Subcutaneous adipose tissue (tissue), 4 donors: ENCODE results near the gene LUC7L2. TPM values are rescaled to one million over a fixed set of nuclear protein-coding genes. Genes with fewer than 3 reads are reported as not detected.

ENCODE experiments used
- CTCF ChIP-seq: fragments of 450-650 bp; IDR thresholded peaks from one replicate; pipeline ENCODE4 v1.5.1; 2016; ENCODE audit warnings: low read depth, mild to moderate bottlenecking, control low read depth, antibody characterized with exemption, moderate library complexity
- total RNA-seq, 4 donors: library from RNA; depleted of rRNA; stranded (reverse); fragments of >200 nt; gene quantifications; one replicate each; pipeline ENCODE4 v1.1.0, GENCODE V29; 2016

Gene LUC7L2
- total RNA-seq, 4 donors from 2014 or later = 55.2 to 102 (median 71.7) TPM

- TF ChIP-seq CTCF = no peak
These were observed 67.3 kb downstream of the LUC7L2 start for GRCh38 chr7:139427029-139427420.

GRCh38 chr7:139427788-139428187 is 68.1 kb downstream of the LUC7L2 start:
- TF ChIP-seq CTCF = no peak

GRCh38 chr7:139430443-139430842 is 70.7 kb downstream of the LUC7L2 start:
- no peak for TF ChIP-seq CTCF

GRCh38 chr7:139431010-139431409 is 71.3 kb downstream of the LUC7L2 start:
- TF ChIP-seq CTCF = no peak

GRCh38 chr7:139431459-139431858 is 71.8 kb downstream of the LUC7L2 start:
- no peak for TF ChIP-seq CTCF

GRCh38 chr7:139436806-139437205 is 77.1 kb downstream of the LUC7L2 start:
- TF ChIP-seq CTCF = no peak

- TF ChIP-seq CTCF = no peak
These were observed 79.7 kb downstream of the LUC7L2 start for GRCh38 chr7:139439375-139439774.

- no peak for TF ChIP-seq CTCF
These were observed 82.3 kb downstream of the LUC7L2 start for GRCh38 chr7:139441961-139442360.
